GM18505 (cell line): ENCODE results near the gene PIGR.

Experiments
- ATAC-seq: cut with Tn5 transposase; IDR thresholded peaks from one replicate; pipeline ENCODE4 v1.9.1; 2021; ENCODE audit not compliant: unreplicated experiment
- POLR2A ChIP-seq: IDR thresholded peaks from 4 replicates; pipeline ENCODE4 v1.6.1; 2011; ENCODE audit warnings: borderline replicate concordance; ENCODE audit not compliant: insufficient read depth, insufficient read length; ENCODE audit errors: extremely low read depth

Gene PIGR

DNA sequence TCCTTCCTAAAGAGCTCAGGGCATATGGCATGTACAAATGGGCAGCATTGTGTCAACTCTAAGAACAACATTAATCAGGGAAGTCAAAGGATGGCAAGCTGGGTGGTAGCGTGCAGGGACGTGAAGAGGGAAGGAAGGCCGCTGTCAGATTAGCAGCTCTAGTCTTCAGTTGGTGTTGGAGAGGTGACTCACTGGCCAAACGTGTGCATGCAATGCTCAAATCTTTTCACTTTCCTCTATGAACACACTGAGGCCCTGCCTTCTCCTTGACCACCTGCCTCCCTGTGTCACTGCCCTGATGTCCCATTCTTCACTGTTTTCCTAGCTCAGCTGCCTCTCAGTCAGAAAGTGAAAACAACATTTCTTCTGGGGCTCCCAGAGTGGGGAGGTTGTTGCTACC lies 5.9 kb upstream of the PIGR start:
- no peak for TF ChIP-seq POLR2A
- ATAC-seq: no peak

DNA sequence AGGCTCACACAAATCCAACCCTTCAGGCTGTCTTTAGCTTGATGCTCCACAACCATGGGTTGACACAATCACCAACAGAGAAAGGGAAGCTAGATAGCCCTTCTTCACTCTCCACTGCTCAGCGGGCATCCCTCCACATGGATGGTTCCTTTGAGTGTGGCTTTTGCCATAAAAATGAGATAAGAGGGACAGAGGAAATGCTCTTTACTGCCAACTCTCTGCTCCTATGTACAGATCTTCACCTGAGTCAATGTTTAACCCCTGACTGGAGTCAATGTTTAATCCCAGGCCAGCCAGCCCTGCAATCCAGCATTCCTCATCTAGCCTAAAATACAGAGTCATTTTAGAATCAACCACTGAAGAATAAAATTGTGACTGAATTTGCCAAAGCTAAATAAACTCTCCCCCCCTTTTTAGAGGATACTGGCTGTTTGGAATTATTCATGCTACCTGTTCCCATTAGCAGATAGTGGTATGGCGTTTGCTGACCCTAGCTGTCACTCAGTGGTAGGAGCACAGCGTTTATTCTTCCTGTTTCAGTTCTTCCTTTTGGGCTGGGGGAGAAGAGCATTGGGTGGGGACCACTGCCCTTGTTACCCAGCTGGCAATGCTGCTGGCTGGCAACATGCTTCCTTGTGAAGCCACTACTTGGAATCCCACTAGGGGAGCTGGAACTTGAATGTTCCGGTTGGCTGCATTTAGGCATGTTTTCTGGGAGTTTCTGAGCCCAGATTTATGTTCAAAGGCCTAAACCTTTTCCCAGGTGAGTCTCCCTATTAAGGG lies 5.2 kb upstream of the PIGR start:
- ATAC-seq: no peak
- no peak for TF ChIP-seq POLR2A

DNA sequence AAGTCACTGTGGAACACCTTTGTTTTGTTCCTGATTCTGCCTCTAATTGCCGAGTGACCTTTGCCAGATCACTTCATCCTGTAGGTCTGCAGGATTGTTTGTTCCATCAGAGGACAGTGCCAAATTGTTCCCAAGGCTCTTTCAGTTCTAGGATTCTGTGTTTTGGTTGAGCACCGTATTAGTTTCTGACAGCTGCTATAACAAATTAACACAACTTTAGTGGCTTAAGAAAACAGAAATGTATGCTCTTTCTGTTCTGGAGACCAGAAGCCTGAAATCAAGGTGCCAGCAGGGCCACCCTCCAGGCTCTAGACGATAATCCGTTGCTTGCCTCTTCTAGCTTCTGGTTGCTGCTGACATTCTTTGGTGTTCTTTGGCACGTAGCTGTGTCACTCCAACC lies 3.4 kb upstream of the PIGR start:
- no peak for TF ChIP-seq POLR2A
- no peak for ATAC-seq

DNA sequence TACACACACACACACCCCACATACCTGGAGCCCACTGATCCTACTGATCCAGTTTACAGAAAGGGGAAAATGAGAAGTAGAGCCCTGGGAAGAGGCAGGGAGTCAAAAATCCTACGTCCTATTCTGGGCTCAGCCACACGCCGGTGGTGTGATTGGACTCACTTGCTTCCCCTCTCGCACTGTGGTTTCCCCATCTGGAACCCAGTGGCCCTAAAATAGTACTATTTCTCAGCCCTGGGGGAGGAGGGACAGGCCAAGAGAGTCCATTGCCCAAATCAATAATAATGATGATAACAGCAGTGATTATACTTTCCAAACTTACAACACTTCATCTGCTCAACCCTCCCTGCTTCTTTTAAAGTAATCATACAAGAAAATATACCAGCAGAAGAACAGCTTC lies 2.9 kb upstream of the PIGR start:
- TF ChIP-seq POLR2A: no peak
- no peak for ATAC-seq

DNA sequence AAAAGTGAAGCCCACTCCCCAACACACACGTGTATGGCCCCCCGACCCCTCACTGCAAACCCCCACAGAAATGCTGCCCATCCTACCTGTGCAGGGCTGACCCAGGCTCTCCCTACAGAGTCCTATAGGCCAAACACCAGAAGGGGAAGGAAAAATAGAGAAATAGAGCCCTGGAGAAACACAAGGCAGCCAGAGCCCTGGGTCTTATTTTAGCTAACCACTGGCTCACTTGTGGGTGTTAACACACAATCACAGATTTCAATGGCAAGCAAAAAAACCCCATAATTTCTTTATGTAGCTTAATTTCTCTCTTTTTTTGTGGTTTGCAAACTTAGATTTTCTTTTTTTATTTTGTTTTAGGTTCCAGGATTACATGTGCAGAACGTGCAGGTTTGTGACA lies 989 bp upstream of the PIGR start:
- TF ChIP-seq POLR2A: no peak
- ATAC-seq: no peak

DNA sequence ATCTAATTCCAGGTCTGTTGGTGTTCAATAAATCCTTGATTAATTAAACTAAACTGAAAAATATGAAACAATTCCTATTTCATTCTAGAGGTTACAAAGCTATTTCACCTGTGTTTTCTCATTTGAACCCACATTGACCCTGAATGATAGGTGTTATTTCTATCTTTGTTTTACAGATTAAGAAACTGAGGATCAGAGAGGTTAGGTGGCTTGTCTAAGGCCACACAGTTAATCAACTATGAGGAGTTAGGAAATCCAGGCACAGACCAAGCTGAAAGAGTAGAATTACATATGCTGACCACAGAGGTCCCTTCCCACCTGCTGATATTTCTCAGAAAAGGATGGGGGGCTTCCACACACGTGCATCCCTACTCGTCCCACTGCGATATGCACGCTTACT lies 487 bp downstream of the PIGR start:
- ATAC-seq: no peak
- TF ChIP-seq POLR2A: no peak

DNA sequence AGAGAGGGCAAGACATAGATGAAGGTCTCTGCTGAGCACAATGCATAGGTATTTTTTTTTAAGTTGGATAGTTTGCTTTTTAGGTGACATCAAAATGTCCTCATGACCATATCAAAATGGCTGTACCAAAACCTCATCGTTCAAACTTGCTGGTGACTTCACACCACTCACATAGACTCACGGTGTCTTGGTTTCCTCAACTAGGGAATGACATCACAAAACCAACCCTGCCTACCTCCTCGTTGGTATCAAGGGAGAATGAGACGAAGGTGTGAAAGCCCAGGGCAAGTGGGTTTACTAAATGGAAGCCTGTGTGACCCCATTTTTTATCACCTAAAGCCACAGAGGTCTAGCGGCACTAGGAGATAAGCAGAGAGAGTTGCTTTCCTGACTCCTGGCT lies 1.6 kb downstream of the PIGR start:
- ATAC-seq: no peak
- TF ChIP-seq POLR2A: no peak

DNA sequence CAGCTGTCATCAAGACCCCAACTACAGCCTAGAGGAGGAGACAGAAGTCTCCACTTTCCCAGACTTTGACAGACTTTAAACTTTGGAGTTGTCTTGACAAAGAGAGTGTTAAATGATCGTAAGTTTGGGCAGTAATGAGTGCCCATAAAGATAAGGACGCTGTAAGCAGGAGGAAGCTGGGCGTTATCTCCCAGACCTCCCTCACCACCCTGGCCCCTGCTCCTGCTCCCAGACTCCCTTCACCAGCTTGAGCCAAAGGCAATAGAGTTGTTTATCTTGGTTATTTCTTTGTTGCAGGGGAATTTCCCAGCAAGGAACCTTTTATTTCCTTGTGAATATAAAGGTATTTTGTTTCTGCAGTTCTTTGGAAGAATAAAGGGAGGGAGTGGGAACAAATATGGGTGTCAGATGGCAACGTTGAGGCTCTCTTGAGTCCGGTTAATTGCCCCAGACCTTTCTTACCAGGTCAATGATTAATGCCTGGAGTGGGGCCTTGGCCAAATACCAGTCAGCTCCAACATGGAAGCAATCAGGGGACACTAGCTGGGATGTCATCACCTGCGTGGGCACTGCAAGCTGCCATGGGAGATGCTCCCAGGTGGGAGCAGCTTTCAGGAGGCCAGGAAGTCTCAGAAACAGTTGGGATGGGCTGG lies 4.4 kb downstream of the PIGR start:
- ATAC-seq: no peak

DNA sequence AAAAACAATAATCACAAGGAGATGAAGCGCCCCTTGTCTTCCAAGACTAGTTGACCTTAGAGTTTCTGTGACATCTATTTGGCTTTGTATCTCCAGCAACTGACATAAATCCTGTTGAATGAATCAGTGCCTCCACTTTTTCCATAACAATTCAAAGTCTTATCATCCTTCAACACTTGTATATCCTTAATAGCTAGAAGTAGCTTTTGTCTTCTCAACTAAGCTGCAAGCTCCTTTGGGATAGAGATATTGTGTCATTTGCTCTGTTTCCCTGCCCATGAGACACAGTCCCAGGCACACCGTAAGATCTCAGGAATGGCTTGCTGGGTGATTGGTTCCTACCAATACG lies 5.7 kb downstream of the PIGR start:
- TF ChIP-seq POLR2A: no peak
- no peak for ATAC-seq

More for the DNA sequence above, 4.4 kb downstream of the PIGR start:
- TF ChIP-seq POLR2A: no peak

DNA sequence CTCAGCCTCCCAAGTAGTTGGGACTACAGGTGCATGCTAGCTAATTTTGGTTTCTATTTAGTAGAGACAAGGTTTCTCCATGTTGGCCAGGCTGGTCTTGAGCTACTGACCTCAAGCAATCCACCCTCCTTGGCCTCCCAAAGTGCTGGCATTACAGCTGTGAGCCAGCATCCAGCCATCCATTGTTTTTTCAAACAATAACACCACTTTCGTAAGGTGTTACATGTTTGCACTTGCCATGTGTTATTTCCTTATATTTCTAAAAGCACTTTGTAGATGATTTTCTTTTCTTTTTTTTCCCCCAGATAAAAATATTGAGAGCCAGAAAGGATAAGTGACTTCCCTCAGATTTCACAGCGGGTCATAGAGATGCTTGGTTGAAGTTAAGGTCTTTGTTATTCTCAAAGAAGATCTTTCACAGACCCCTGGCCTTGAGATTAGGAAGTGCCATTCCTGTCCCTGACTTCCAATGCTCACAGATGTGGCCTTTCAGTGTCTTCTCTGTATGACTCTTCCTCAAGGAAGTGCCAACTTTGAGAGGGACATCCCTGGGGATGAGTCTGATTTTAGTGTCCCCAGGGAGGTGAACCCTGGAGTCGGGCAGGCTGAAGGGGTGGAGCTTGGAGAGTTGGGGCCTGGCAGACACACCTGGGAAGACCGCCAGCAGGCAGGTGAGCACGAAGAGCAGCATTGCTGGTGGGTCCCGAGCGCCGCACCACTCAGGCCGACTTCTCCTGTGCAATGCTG lies 6.3 kb downstream of the PIGR start:
- ATAC-seq: no peak
- TF ChIP-seq POLR2A: no peak

DNA sequence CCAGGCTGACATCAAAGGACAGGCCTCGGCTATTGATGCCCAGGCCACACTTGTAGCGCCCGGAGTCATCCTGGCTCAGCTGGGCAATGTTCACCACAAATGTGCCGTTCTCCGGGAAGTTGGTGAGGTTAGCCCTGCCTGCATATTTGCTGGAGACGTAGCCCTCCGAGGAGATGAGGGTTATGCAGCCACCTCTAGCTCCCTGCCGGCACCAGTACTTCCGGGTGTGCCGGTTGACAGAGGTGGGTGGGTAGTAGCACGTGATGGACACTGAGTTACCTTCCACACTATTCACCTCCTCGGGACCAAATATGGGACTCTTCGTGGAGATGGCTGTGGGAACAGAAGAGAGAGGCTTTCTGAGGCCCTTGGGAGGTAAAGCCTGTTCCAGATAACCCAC lies 7.1 kb downstream of the PIGR start:
- no peak for ATAC-seq
- no peak for TF ChIP-seq POLR2A

DNA sequence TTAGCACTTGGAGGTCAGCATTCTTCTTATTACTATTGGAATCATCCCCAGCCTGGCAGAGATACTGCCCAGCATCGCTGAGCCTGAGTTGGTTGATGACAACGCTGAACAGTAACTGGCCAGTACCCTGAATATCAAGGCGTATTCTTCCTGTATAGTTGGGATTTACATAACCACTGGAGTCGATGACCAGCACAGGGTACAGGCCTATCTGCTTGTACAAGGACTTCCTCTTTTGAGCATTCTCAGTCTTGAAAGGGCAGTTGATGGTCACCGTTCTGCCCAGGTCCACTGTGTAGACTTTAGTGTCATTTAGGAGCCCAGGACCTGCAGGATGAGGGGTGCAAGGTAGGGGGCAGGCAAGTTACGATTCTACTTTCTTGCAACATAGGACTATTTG lies 8.8 kb downstream of the PIGR start:
- no peak for TF ChIP-seq POLR2A
- ATAC-seq: no peak

DNA sequence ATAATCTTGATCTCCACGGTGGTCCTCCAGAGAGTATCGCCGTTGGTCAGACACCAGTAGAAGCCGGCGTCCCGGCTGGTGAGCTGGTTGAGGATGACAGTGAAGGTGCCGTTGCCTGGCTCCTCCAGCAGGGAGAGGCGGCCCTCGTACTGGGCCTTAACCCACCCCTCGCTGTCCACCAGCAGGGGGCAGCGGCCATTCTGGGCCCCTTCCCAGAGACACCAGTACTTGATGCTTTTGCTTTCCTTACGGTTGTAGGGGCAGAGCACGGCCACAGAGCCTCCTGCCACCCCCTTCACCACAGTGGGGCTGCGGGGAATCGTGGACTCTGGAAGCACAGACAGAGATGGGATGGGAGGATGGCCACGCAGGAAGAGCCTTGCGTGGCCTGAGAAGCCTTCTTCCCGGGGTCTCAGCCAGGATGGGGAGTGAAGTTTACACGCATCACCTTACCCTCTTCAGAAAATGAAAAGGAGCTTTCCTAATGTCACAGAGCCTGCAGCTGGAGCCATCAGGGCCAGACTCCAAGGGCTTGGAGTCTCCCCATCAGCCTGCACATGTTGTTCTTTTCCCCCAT lies 10.7 kb downstream of the PIGR start:
- ATAC-seq: no peak
- TF ChIP-seq POLR2A: no peak

DNA sequence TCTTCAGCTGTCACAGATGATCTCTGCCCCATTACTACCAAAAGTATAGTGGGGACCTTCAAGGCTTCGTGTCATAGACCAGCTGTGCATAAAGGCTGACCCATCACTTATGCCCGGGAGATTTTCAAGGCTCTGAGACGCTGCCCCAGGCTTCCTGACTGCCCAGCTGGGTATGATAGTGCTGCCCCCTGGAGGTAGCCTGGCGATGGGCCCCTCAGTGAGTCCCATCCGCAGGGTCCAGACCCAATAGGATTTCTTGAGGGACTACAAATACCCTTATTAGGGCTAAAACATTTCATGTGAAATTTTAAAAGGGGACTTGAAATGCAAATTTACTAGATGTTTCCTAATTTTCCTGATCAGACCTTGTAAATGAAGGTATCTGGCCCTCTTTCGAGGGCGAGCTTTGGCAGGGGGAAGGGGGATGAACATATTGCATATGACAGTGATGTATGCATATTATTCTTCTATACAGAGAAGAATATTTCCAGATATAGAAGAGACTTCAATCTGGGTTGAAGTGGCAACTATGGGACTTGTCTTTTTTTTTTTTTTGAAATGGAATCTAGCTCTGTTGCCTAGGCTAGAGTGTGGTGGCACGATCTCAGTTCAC lies 12.8 kb downstream of the PIGR start:
- ATAC-seq: no peak
- TF ChIP-seq POLR2A: no peak

DNA sequence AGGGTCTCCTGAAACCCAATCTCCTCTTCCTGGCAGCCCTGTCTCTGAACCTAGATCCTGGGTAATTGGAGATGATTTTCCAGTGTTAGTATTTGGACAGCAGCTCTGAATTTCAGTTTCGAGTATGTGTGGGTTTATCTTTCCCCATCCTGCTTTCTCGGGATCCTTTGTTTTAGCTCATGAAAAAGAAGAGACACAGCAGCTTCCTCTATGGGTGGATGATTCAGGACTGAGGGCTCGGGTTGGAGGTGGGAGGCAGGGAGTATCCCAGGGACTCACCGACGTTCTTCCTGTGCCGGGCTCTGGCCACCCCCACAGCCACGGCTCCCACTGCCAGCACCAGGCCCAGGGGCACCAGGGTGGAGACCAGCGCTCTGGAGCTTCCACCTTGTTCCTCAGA lies 14.1 kb downstream of the PIGR start:
- no peak for TF ChIP-seq POLR2A
- no peak for ATAC-seq
